B cell (primary cell): ENCODE data around the gene MAPKBP1. TPM values are rescaled to one million over a fixed set of nuclear protein-coding genes. Genes with fewer than 3 reads are reported as not detected.

Source experiments
- ATAC-seq: fragments of 200-7000 bp; cut with Tn5 transposase; one replicate; pipeline ENCODE4 v1.10.0; 2021; ENCODE audit warnings: low read depth, mild to moderate bottlenecking, moderate number of reproducible peaks, moderate library complexity
- CTCF ChIA-PET: fragments of 350-600 bp; sonication (Branson Sonifier 250); formaldehyde crosslinking; loops from one replicate; lab custom pipeline; 2021; ENCODE audit warnings: antibody characterized with exemption, inconsistent platforms; lab: Charles Lee
- POLR2A ChIA-PET: fragments of 350-600 bp; sonication (Branson Sonifier 250); formaldehyde crosslinking; loops from one replicate; lab custom pipeline; 2021; ENCODE audit warnings: antibody characterized with exemption; lab: Charles Lee
- DNase-seq: peaks from one replicate; pipeline ENCODE4 v3.0.0; 2013
- H2AFZ ChIP-seq: 2 replicates; pipeline ENCODE4 v1.6.1; 2012; ENCODE audit warnings: mild to moderate bottlenecking, low read depth, low read length; ENCODE audit not compliant: insufficient read depth, poor library complexity, severe bottlenecking
- H3K27ac ChIP-seq, 2 donors: 1 replicate in 1 of 2; 2 replicates in 1 of 2; pipeline ENCODE4 v1.5.1; 2012 to 2013; ENCODE audit warnings: low read length in 2 of 2, mild to moderate bottlenecking in 2 of 2, moderate library complexity in 1 of 2
- H3K27me3 ChIP-seq, 4 experiments: fragments of 200-600 bp in 1 of 4; sonication (generic) in 1 of 4; replicated peaks in 1 of 4; 1 replicate in 2 of 4; 2 replicates in 2 of 4; pipeline versions ENCODE4 v1.6.1 to v1.7.0; 2013 to 2016; ENCODE audit warnings: low read length in 3 of 4, mild to moderate bottlenecking in 2 of 4, mixed read lengths in 1 of 4, moderate library complexity in 1 of 4; ENCODE audit not compliant: insufficient read depth in 4 of 4, control insufficient read depth in 3 of 4; ENCODE audit errors: control extremely low read depth in 1 of 4
- H3K36me3 ChIP-seq, 2 experiments: replicated peaks in 1 of 2; 1 replicate in 1 of 2; 2 replicates in 1 of 2; pipeline versions ENCODE4 v1.6.1 to v1.7.1; 2013; ENCODE audit warnings: low read length in 1 of 2; ENCODE audit not compliant: insufficient read depth in 2 of 2, control insufficient read depth in 1 of 2; ENCODE audit errors: control extremely low read depth in 1 of 2, extremely low read depth in 1 of 2
- H3K4me1 ChIP-seq, 2 donors: fragments of 200-600 bp in 1 of 2; sonication (generic) in 1 of 2; 1 replicate in 1 of 2; 2 replicates in 1 of 2; pipeline versions ENCODE4 v1.5.1 to v1.6.1; 2013 to 2017; ENCODE audit warnings: low read length in 2 of 2; ENCODE audit not compliant: control insufficient read depth in 2 of 2, insufficient read depth in 2 of 2
- H3K4me2 ChIP-seq: replicated peaks from 2 replicates; pipeline ENCODE3; 2012; ENCODE audit warnings: mild to moderate bottlenecking, low read depth, low read length; ENCODE audit not compliant: poor library complexity, severe bottlenecking
- H3K4me3 ChIP-seq, 5 experiments: fragments of 200-600 bp in 1 of 5; sonication (generic) in 1 of 5; 1 replicate in 3 of 5; 2 replicates in 2 of 5; pipeline versions ENCODE4 v1.5.1 to v1.7.0; 2011 to 2016; ENCODE audit warnings: low read length in 4 of 5, mild to moderate bottlenecking in 4 of 5, low read depth in 2 of 5, control low read depth in 1 of 5, moderate library complexity in 1 of 5; ENCODE audit not compliant: insufficient read depth in 1 of 5; ENCODE audit errors: control extremely low read depth in 1 of 5, extremely low read depth in 1 of 5
- H3K79me2 ChIP-seq: fragments of 200-600 bp; sonication (generic); one replicate; pipeline ENCODE4 v1.6.0; 2016; ENCODE audit warnings: low read length; ENCODE audit not compliant: control insufficient read depth, insufficient read depth
- H3K9ac ChIP-seq: fragments of 200-600 bp; sonication (generic); 2 replicates; pipeline ENCODE4 v1.6.1; 2017; ENCODE audit warnings: mild to moderate bottlenecking, low read length, moderate library complexity
- H3K9me3 ChIP-seq, 3 donors: one replicate each; pipeline versions ENCODE4 v1.6.1 to v1.7.1; 2013; ENCODE audit warnings: low read length in 2 of 3; ENCODE audit not compliant: control insufficient read depth in 2 of 3, insufficient read depth in 1 of 3; ENCODE audit errors: control extremely low read depth in 1 of 3
- H4K20me1 ChIP-seq: 2 replicates; pipeline ENCODE4 v1.6.0; 2012; ENCODE audit warnings: mild to moderate bottlenecking, low read length; ENCODE audit not compliant: insufficient read depth, control insufficient read depth, poor library complexity, severe bottlenecking
- H3K27ac Mint-ChIP-seq: one replicate; pipeline ENCODE4 v1.8.0; 2021; ENCODE audit warnings: mixed read lengths
- H3K27me3 Mint-ChIP-seq: one replicate; pipeline ENCODE4 v1.8.0; 2021; ENCODE audit warnings: mixed read lengths
- H3K4me1 Mint-ChIP-seq: one replicate; pipeline ENCODE4 v1.8.0; 2021; ENCODE audit warnings: mixed read lengths
- H3K4me3 Mint-ChIP-seq: one replicate; pipeline ENCODE4 v1.8.0; 2021; ENCODE audit warnings: mixed read lengths
- H3K9me3 Mint-ChIP-seq: one replicate; pipeline ENCODE4 v1.8.0; 2022; ENCODE audit warnings: mixed read lengths; ENCODE audit not compliant: insufficient read depth
- CTCF ChIP-seq: fragments of 200-600 bp; IDR thresholded peaks from one replicate; pipeline ENCODE4 v1.8.0; 2022; ENCODE audit warnings: antibody characterized with exemption, mild to moderate bottlenecking
- EZH2 ChIP-seq: IDR thresholded peaks from 2 replicates; pipeline ENCODE4 v1.6.1; 2012; ENCODE audit warnings: borderline replicate concordance, low read depth, mild to moderate bottlenecking, moderate library complexity, low read length; ENCODE audit not compliant: insufficient read depth, poor library complexity, severe bottlenecking
- WGBS: methylation state at CpG from one replicate; pipeline ENCODE4 v1.1.5; 2013; ENCODE audit warnings: missing lambda C conversion rate; ENCODE audit not compliant: insufficient coverage; 5-methylcytosine and 5-hydroxymethylcytosine counted together
- intact Hi-C: fragments of 100-400 bp; cut with micrococcal nuclease; formaldehyde crosslinking; loops from one replicate; pipeline ENCODE4 v1.10.0; 2022
- polyA plus RNA-seq: library from polyadenylated mRNA; depleted of rRNA; stranded (reverse); fragments of >200 nt; gene quantifications from 2 replicates; pipeline ENCODE4 v1.2.3, GENCODE V29; 2012
- total RNA-seq, 2 donors: library from RNA; stranded (reverse); fragments of 120-200 nt in 1 of 2; gene quantifications; 1 replicate in 1 of 2; 2 replicates in 1 of 2; pipeline versions ENCODE4 v1.2.3 to v1.2.4, GENCODE V29; 2013 to 2022

MAPKBP1 gene
- total and polyA plus RNA-seq, 2 donors (not counting 1 experiment from before 2014, with no cell fraction given) = 14.1 to 59.2 TPM

- Histone ChIP-seq H3K79me2 (no peaks in the 10 kb centered on the region), H2AFZ (no peak overlapping the region), H4K20me1 (no peaks in the 10 kb centered on the region), H3K4me1 (no peaks in the 10 kb centered on the region), H3K4me3 (no peak overlapping the region), H3K27ac (no peak overlapping the region), H3K4me2 (no peak overlapping the region), H3K9ac (no peak overlapping the region), H3K9me3 (no peaks in the 10 kb centered on the region), H3K36me3 (no peaks in the 10 kb centered on the region), H3K27me3 (no peaks in the 10 kb centered on the region)
- CTCF ChIA-PET = interaction anchor here (0.6 kb wide), 1 partner anchor 120 kb away, joined by 4 read pairs; no protein-coding TSS in a partner anchor
- POLR2A ChIA-PET = no interaction called here
- no peak for DNase-seq
- no peak overlapping the region for H3K4me3 Mint-ChIP-seq
- no peak overlapping the region for H3K27ac Mint-ChIP-seq
- 84% methylated on average over 8 of the region's 8 CpGs for WGBS
- no peaks in the 10 kb centered on the region for H3K4me1 Mint-ChIP-seq
- intact Hi-C loops = no loop called here
- TF ChIP-seq CTCF = no peak
- TF ChIP-seq EZH2 = no peak
- H3K9me3 Mint-ChIP-seq = no peaks in the 10 kb centered on the region
- H3K27me3 Mint-ChIP-seq = no peaks in the 10 kb centered on the region
- ATAC-seq = no peak
These were observed 92.0 kb downstream of the MAPKBP1 start for GRCh38 chr15:41866263-41866703.

GRCh38 chr15:41866872-41867579 lies 92.7 kb downstream of the MAPKBP1 start:
- H3K4me2 ChIP-seq = no peak overlapping the region
- no peak overlapping the region for H3K27ac Mint-ChIP-seq
- no peak overlapping the region for H3K27ac ChIP-seq
- no peak overlapping the region for H3K4me3 ChIP-seq
- no peaks in the 10 kb centered on the region for H3K4me1 ChIP-seq
- WGBS = 91% methylated on average over 24 of the region's 25 CpGs
- no peaks in the 10 kb centered on the region for H3K36me3 ChIP-seq
- no peaks in the 10 kb centered on the region for H3K4me1 Mint-ChIP-seq
- H3K79me2 ChIP-seq = no peaks in the 10 kb centered on the region
- intact Hi-C loops = no loop called here
- H3K27me3 Mint-ChIP-seq = no peaks in the 10 kb centered on the region
- H3K4me3 Mint-ChIP-seq = no peak overlapping the region
- no peak for TF ChIP-seq CTCF
- TF ChIP-seq EZH2 = no peak
- no peak for DNase-seq
- no peaks in the 10 kb centered on the region for H4K20me1 ChIP-seq
- H3K9me3 Mint-ChIP-seq = no peaks in the 10 kb centered on the region
- no peaks in the 10 kb centered on the region for H3K27me3 ChIP-seq
- ChIA-PET POLR2A (no interaction called here), CTCF (interaction anchor here (0.6 to 1.3 kb wide), 2 partner anchors 37 to 120 kb away, joined by 3 to 4 read pairs; no protein-coding TSS in a partner anchor)
- ATAC-seq = no peak
- H3K9me3 ChIP-seq = no peaks in the 10 kb centered on the region
- H3K9ac ChIP-seq = no peak overlapping the region
- H2AFZ ChIP-seq = no peak overlapping the region
